NCI-H748 treated with DMSO at 0.1 percent for 48 hours (cell line): ENCODE results near the gene CLDN14.
"Not testable (repeated sequence)": the region's sequence is repeated elsewhere in the genome, so short reads cannot be mapped to it uniquely, and the experiment has no call there.

Experiments used
- DNase-seq: peaks from one replicate; lab custom pipeline; 2025; lab: John Stamatoyannopoulos, UW

The CLDN14 gene

DNA sequence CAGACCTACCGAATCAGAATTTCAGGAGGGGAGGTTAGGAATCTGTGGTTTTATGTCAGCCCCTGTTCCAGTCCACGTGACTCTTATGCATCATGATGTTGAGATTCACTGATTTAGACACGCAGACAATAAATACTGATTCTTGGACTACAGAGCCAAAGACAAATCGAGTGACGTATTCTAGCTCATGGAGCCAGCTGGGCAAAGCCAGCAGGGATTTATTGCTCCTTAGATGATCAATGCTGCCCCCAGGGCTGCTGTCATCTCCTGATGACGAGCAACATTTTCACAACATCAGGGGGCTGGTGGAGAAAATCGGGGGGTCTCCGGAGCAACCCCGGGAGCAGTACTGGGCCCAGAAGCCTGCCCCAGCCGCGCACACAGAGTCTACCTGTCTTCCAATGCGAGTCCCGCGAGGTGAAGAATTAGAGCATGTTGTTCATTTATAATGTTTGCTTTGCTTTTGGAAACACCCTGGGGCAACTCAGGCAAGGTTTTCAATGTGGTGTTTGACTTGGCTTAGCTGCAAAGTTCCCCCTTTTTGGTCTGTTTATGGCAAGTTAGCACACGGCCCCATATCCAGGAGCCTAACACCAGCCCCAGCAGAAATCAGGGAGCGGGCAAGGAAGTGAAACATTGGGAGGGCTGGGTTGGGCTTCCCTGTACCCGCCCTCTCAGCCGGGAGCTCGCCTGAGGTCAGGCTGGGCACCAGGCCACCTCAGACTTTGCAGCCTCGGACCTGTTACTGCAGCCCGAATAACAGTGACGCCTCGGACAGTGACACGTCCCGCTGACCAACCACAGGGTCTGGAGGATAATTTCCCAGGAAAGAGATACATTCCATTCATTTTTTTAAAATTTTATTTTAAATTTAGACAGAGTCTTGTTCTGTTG is 19.9 kb upstream of the CLDN14 start:
- no peak for DNase-seq

DNA sequence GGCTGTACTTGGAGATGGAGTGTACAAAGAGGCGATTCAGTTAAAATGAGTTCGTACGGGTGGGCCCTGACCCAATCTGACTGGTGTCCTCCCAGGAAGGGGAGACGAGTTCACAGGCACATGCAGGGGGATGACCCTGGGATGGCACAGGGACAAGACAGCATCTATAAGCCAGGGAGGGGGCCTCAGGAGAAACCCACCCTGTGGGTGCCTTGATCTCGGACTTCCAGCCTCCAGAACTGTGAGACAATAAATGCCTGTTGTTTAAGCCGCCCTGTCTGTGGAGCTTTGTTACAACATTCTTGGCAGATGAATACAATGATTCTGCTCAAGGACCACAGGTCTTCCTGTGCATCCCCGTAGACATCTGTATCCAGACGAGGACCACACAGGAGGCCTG is 14.6 kb upstream of the CLDN14 start:
- no peak for DNase-seq

DNA sequence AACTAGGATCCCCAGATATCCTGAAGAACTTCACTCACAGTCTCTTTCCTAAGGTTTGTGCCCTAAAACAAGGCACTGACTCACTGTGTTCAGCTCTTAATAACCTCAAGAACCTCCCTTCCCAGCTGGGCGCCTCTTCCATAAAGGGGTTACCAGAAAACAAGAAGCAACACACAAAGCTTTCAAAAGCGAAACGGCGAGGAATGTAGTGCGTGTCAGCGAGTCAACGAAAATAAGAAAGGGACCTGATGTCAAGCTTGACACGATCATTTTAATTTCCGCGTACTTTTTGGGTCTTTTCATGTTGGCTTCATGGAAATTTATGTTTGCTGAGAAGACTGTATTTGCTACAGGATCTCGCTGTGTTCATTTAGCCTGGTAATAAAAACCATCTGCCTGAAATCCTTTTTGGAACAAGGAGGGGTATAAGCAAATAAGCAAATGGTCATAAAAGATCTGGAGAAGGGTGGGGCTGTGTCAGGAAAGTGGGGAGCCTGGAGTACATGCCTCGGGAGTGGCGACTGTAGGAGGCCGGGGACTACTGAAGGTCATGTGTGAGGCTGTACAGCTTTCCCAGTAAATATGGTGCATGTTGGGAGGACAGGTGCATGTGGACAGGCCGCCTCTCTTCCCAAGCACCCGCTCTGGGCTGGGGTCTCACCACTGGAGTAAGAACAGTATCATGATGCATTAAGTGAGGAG is 11.4 kb upstream of the CLDN14 start:
- no peak for DNase-seq

DNA sequence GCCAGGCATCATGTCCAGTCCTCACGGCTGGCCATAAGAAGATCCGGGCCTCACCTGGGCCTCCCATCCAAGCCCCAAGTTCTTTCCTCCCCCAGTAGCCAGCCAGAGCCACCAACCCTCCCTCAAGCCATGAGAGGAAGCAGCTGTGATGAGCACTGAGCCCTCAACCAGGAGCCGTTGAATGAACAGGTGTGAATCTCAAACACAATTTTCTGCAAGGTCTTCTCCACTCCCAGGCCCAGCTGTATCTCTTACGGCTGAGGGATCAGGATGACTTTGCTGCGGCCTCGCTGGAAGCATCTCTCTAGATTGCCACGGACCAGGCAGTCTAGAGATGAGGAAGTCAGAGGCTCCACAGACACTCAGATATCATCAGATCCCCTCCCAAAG is 9.8 kb upstream of the CLDN14 start:
- DNase-seq, result no peak

DNA sequence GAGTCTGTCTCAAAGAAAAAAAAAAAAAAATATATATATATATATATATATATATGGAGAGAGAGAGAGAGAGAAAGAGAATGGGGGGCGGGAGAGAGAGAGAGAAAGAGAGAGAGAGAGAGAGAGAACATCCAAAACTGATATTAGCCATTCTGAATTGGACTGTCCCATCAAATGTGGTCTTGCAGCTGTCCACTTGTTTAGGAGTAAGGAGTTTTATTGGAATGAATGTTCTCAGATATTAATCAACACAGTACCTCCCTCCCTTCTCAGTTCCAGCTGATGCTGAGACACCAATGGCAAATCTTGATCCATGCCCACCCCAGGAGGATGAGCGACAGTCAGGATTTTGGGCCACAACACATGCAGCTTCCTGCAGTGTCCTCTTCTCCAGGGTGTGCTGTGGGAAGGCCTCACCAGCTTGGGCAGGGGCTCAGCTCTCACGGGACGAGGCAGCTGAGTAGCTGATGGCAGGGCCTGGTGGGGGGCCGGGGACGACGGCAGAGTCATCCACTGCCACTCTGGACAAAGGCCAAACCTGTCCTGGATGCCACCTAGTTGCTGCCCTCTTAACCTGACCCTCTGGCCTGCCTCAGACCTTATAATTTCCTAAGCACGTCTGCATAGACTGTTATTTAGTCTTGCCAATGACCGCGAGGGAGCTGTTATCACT is 9.3 kb upstream of the CLDN14 start:
- DNase-seq, result no peak

DNA sequence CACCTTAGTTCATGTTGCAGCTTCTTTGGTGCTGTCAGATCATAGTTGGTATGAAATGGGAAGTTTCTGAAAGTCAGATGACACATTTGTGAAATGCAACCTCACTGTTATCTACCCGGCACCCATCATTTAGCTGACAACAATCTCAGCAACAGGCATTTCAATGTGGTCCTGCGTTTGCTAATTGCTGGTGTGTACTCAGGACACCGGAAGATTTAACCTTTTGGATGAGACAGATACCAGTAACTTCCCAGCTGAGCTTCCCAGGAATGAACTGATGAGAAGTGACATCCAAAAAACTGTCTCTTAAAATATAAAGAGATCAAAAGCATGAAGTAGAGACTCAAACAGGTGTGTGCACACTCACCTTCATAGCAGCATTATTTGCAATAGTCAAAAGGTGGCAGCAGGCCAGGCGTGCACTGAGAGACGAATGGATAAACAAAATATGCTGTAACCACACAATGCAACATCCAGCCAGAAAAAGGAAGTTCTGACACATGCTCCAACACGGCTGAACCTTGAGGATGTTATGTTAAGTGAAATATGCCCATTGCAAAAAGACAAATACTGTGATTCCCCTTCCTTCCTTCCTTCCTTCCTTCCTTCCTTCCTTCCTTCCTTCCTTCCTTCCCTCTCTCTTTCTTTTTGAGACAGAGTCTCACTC is 7.9 kb upstream of the CLDN14 start:
- DNase-seq, result no peak

DNA sequence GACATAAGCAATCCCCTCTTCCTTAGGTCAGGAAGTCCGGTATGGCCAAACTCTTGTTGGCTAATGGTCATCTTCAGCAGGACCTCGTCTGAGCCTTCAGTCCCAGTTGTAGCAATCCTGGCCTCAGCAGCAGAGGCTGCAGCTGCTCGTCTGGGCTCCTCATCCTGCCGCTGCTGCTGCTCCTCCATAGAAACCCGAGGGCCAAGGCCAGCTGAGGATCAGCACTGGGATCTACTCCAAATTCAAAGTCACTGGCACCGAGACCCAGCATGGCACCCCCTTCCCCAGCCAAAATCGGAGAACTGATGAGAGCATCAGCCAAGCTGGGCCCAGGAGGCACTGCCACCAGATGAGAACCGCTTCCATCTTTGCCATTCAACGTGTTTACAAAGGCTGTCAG is 6.3 kb upstream of the CLDN14 start:
- DNase-seq, result no peak

DNA sequence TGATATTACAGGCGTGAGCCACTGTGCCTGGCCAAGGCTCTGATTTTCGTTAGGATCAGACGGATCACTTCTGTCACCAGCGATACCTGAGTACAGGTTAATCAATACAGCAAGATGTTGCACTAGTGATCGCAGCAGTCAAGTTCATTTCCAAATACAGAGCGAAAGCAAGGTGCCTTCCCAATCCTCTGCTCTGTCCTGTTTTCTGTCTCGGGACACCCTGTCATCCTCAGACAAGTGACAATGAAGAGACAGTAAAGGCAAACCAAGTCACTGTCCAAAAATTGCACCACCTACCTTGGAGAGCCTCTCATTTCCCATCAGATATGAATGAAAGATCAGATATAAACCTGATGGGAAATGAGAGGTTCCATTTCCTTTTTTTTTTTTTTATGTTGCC is 5.6 kb upstream of the CLDN14 start:
- no peak for DNase-seq

DNA sequence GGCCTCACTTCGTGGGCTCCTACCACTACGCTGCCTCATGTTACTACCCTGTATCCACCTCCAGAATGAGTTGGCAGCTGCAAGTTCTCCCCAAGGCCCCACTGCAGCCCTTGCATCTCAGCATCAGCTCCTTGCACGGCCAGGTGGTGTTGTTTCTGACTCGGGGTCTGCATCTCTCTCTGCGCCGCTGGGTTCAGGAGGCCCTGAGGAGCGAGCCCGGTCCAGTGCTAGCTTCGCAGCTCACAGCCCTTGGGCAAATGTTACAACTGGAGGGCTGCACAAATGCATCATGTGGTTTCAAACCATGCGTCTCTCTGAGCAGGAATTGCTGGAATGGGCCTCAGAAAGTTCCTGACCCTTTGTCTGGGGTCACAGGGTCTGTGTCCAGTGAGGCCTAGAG is 3.2 kb upstream of the CLDN14 start:
- DNase-seq, result no peak

DNA sequence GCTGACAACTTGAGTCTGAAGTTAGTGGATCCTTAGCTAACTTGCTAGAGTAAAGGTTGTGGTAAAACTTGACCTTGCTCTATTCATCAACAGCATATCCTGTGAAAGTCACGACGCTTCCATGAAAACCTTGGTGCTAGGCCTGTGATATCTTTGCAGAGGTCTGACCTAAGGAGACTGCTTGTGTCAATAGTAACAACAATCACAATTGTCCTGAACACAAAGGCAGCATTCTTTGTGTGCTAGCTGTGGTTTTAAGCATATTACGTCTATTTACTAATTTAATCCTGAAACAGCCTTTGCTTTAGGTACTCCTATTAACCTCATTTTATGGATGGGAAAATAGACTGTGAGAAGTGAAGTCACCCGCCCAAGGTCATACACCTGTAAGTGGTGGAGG is 2.8 kb upstream of the CLDN14 start:
- DNase-seq, result no peak

DNA sequence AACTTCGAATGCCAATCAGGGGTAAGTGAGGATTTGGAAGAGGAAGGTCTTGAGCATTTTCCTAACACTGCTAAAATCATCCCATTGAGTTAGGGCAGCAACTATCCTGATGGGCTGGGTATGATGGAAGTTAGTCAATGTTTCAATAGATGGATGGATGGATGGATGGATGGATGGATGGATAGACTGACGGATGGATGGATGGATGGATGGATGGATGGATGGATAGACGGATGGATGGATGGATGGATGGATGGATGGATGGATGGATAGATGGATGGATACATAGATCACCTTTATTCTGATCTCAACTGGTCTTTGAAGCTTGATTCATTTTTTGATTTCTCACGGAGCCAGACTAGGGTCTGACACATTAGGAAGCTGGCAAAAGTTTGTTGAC is 2.3 kb upstream of the CLDN14 start:
- DNase-seq, result no peak

DNA sequence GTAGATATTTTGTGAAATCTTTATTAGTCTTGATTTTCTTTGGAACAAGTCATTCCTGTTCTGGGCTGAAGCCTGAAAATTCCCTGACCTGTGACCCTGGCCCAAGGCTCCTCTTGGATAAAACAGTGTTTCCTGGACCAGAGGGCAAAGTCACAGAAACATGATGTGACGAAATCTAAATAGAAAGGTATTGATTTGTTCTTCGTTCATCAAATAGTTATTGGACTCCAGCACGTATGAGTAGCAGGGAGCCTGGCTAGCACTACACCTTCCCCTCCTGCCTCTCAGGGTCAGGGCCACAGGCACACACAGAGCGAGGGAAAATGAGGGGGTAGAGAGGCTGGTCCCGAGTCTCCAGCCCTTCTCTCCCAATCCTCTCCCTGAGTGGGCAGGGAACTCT is 1.7 kb upstream of the CLDN14 start:
- no peak for DNase-seq

DNA sequence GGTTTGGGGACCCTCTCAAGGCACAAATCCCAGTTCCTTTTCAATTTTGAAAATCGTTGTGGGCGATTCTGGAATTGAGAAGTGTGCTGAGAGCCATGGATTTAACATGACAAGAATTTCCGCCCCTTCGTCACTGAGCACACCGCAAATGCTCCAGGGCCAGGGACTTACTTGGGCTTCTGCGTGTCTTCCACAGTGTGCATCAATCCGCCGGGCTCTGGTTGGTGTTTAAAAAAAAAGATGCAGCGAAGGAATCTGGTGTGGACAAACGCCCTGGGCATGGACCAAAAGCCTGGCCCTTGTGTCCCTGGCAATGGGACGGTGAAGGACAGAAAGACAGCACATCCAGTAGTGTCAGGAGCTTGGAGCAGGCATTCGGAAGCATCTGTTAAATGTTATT is 696 bp upstream of the CLDN14 start:
- no peak for DNase-seq

DNA sequence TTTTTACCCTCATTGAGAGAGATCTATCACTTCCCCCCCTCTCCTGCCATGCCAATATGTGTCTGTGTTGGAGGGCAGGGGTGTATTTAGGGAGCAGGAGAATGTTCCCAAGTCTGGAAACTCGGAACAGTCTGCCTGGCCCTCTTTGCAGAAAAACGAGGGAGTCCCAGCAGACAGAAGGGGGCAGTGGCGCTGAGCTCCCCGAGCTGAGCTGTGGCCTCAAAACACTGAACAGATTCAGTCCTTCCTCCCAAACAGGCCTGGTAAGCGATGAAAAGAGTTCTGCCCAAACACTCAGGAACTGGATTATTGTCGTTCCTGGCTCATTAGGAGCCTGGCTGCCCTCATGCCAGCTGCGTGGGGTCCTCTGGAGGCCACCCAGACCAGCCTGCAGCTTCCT is 981 bp downstream of the CLDN14 start:
- DNase-seq, result no peak

DNA sequence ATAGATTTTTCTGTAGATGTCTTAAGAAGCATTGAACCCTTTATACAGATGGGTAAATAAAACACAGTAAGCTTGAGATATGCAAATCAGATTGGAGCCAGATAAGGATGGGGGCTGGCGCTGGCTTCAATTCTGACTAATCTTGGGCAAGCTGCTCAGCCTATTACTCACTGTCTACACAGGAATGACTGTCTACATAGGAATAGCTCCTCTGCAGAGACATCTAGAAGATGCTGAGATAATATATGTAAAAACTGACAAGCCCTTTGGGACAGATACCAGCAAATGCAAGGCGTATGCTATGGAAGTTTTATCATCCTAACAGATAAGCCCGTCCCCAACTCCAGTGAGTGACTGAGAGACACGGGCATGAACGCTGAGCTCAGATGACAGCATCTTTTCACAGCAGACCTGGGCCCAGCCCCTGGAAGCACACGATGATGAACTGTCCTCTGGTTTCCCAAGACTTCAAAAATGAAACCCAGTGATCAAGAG is 1.7 kb downstream of the CLDN14 start:
- no peak for DNase-seq

DNA sequence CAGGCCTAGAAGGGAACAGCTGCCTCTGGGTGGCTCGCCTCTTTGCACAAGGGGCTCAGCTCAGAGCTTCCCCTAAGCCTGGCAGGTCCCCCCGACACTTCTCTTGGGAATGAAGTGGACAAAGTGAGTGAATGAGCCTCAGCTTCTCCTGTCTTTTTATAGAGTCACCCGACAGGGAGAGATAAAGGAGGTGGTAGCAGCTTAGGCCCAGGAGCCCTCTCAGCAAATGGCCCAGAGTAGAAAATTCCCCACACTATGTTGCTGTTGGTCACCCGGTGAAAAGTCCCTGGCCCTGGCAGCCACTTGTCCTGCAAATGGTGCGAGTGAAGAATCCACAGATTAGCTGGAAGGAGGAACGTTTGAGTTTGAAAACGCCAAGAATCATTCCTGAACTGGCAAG is 2.4 kb downstream of the CLDN14 start:
- DNase-seq, result no peak

DNA sequence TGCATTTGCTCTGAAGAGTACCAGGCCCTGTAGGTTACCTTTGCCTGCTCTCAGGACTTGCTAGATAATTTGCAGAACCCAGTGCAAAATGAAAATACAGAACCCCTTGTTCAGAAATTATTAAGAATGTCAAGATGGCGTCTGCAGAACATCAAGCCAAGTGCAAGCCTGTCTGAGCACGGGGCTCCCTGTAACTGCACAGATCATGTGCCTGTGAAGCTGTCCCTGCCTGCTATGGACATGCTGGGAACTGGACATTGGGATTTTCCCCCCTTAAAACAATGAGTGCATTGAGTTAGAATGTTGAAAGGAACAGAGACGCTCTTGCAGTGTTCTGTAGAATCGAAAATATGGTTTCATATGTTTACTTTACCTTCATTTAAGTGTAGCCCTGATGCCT is 2.9 kb downstream of the CLDN14 start:
- no peak for DNase-seq

DNA sequence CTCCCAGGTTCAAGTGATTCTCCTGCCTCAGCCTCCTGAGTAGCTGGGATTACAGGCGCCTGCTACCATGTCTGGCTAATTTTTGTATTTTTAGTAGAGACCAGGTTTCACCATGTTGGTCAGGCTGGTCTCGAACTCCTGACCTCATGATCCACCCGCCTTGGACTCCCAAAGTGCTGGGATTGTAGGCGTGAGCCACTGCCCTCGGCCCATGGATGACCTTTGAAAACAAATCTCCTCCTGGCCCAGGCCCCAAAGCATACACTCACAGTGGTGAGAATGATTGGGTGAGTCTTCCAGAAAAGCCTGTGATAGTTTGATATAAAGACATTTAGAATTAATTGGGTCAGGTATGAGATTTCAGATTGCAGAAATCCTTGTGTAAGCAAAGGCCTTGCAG is 3.4 kb downstream of the CLDN14 start:
- DNase-seq, result not testable (repeated sequence)

DNA sequence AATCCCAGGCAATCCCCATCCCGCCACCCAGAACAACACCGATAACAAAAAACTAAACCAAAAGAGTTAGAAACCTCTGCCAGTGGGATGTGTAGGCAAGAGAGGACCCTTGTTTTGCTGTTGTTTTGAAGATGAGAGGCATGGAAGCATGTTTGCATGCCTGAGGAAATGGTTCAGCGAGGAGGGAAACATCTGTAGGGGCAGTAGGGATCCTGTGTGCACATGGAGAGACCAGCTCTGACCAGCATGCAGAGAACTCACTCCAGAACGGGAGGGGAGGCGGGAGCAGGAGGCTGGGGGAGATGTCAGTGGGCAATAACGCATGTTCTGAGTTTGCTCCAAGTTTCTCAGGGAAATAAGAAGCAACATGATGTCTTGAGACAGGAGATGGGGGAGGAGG is 5.3 kb downstream of the CLDN14 start:
- no peak for DNase-seq

DNA sequence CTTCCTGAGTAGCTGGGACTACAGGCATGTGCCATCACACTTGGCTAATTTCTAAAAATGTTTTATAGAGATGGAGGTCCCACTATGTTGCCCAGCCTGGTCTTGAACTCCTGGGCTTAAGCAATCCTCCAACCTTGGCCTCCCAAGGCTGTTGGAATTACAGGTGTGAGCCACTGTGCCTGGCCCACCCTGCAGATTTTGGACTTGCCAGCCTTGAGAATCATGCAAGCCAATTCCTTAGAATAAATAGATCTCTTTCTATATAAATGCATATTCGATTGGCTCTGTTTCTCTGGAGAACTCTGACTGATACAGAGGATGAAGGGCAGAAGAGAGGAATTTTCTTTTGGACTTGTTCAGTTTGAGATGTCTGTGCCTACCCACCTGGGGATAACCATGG is 6.7 kb downstream of the CLDN14 start:
- no peak for DNase-seq

DNA sequence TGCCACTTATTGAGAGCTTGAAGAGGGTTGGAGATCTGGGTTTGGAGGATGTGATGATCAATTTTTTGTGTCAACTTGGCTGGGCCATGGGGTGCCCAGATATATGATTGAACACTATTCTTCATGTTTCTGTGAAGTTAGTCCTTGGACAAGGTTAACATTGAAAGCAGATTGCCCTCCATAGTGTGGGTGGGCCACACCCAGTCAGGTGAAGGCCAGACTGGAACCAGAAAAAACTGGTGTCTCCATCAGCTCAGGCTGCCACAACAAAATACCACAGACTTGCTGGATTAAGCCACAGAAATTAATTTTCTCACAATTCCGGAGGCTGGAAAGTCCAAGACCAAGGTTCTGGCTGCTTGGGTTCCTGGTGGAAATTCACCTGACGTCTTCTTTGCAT is 7.5 kb downstream of the CLDN14 start:
- no peak for DNase-seq

DNA sequence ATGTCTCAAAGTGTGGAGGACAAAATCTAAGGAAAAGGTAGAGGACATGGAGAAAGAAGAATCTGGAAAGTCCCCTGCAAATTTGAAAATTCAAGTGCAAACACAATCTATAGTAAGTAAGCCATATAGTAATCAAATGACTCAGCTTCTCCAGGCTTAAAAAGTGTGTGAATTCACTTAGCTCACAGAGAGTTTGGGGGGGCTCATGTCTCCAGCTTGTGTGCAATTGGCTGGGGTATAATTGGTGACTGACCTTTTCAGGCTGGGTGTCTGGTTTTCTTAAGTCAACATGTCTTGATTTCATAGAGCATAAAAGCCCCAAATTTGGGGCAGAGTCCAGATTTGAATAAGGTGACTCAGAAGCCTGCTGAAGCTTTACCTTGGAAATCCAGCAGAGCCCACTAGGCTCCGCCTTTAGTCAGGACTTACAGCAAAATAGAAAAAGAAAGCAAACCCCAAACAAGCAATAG is 8.6 kb downstream of the CLDN14 start:
- no peak for DNase-seq
